A549 (cell line): Measurements from ENCODE around the gene LIPN.

Experiments
- CBX8 ChIP-seq: fragments of 200-600 bp; sonication (generic); IDR thresholded peaks from 2 replicates; pipeline ENCODE4 v1.6.1; 2016
- RARB ChIP-seq: fragments of 250-450 bp; sonication (Bioruptor Pico); IDR thresholded peaks from 2 replicates; pipeline ENCODE4 v1.8.0; 2021; ENCODE audit warnings: mild to moderate bottlenecking, moderate library complexity
- SREBF2 ChIP-seq: fragments of 450-650 bp; IDR thresholded peaks from 2 replicates; pipeline ENCODE4 v1.6.1; 2014; ENCODE audit warnings: mild to moderate bottlenecking, moderate library complexity
- TF ChIP-seq, protein P1 (sequence below): fragments of >200 bp; sonication (Bioruptor Twin); formaldehyde crosslinking; IDR thresholded peaks from 3 replicates; pipeline ENCODE4 v1.5.1; 2016
- TF ChIP-seq, protein P2 (sequence below): fragments of 200-600 bp; sonication (generic); IDR thresholded peaks from 2 replicates; pipeline ENCODE4 v1.6.1; 2016; ENCODE audit warnings: antibody characterized with exemption, mild to moderate bottlenecking, moderate library complexity

- TF ChIP-seq, protein P1, sequence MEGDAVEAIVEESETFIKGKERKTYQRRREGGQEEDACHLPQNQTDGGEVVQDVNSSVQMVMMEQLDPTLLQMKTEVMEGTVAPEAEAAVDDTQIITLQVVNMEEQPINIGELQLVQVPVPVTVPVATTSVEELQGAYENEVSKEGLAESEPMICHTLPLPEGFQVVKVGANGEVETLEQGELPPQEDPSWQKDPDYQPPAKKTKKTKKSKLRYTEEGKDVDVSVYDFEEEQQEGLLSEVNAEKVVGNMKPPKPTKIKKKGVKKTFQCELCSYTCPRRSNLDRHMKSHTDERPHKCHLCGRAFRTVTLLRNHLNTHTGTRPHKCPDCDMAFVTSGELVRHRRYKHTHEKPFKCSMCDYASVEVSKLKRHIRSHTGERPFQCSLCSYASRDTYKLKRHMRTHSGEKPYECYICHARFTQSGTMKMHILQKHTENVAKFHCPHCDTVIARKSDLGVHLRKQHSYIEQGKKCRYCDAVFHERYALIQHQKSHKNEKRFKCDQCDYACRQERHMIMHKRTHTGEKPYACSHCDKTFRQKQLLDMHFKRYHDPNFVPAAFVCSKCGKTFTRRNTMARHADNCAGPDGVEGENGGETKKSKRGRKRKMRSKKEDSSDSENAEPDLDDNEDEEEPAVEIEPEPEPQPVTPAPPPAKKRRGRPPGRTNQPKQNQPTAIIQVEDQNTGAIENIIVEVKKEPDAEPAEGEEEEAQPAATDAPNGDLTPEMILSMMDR = no peak
- no peak for TF ChIP-seq SREBF2
- TF ChIP-seq, protein P2, sequence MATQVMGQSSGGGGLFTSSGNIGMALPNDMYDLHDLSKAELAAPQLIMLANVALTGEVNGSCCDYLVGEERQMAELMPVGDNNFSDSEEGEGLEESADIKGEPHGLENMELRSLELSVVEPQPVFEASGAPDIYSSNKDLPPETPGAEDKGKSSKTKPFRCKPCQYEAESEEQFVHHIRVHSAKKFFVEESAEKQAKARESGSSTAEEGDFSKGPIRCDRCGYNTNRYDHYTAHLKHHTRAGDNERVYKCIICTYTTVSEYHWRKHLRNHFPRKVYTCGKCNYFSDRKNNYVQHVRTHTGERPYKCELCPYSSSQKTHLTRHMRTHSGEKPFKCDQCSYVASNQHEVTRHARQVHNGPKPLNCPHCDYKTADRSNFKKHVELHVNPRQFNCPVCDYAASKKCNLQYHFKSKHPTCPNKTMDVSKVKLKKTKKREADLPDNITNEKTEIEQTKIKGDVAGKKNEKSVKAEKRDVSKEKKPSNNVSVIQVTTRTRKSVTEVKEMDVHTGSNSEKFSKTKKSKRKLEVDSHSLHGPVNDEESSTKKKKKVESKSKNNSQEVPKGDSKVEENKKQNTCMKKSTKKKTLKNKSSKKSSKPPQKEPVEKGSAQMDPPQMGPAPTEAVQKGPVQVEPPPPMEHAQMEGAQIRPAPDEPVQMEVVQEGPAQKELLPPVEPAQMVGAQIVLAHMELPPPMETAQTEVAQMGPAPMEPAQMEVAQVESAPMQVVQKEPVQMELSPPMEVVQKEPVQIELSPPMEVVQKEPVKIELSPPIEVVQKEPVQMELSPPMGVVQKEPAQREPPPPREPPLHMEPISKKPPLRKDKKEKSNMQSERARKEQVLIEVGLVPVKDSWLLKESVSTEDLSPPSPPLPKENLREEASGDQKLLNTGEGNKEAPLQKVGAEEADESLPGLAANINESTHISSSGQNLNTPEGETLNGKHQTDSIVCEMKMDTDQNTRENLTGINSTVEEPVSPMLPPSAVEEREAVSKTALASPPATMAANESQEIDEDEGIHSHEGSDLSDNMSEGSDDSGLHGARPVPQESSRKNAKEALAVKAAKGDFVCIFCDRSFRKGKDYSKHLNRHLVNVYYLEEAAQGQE = no peak
- TF ChIP-seq RARB = no peak
- TF ChIP-seq CBX8 = no peak
These were observed 42.9 kb downstream of the LIPN start, which contains the start of gene LIPM for GRCh38 chr10:88802523-88803285.
